DMS53 treated with DMSO at 0.1 percent for 48 hours (cell line): ENCODE measurements around the gene CRYZL1.
A peak's percentile ranks its signal among the peaks of the same experiment; 100 is the strongest.
"Not testable (repeated sequence)": the region's sequence is repeated elsewhere in the genome, so short reads cannot be mapped to it uniquely, and the experiment has no call there.

Experiments used
- DNase-seq: peaks from one replicate; lab custom pipeline; 2025; ENCODE audit not compliant: unreplicated experiment; lab: John Stamatoyannopoulos, UW

The CRYZL1 gene

GRCh38 chr21:33640697-33641351, 717 bp downstream of the CRYZL1 start:
- no peak for DNase-seq

GRCh38 chr21:33634254-33634653, 7.3 kb downstream of the CRYZL1 start:
- no peak for DNase-seq

GRCh38 chr21:33626151-33626550, 15.4 kb downstream of the CRYZL1 start:
- DNase-seq, result not testable (repeated sequence)

GRCh38 chr21:33622253-33622652, 19.3 kb downstream of the CRYZL1 start:
- no peak for DNase-seq

- DNase-seq, result no peak
Measured at GRCh38 chr21:33619726-33620125, 21.8 kb downstream of the CRYZL1 start.

GRCh38 chr21:33618407-33618806, 23.1 kb downstream of the CRYZL1 start:
- DNase-seq, result no peak

- not testable (repeated sequence) for DNase-seq
Measured at GRCh38 chr21:33617565-33617964, 24.0 kb downstream of the CRYZL1 start.

- no peak for DNase-seq
Measured at GRCh38 chr21:33611006-33611744, 30.4 kb downstream of the CRYZL1 start.

GRCh38 chr21:33608559-33608958, 33.0 kb downstream of the CRYZL1 start:
- no peak for DNase-seq

GRCh38 chr21:33598051-33598450, 43.5 kb downstream of the CRYZL1 start:
- DNase-seq, result no peak

GRCh38 chr21:33588485-33589335, 52.8 kb downstream of the CRYZL1 start, which contains the start of gene DONSON:
DONSON (minus strand) TSS chr21:33588684; CDS start chr21:33588641, 43 bp downstream.
- DNase-seq, result peak; percentile 65

- no peak for DNase-seq
Measured at GRCh38 chr21:33587792-33588484, 53.6 kb downstream of the CRYZL1 start.

GRCh38 chr21:33586927-33587326, 54.6 kb downstream of the CRYZL1 start:
- DNase-seq, result no peak

- no peak for DNase-seq
Measured at GRCh38 chr21:33584455-33584854, 57.1 kb downstream of the CRYZL1 start.

- no peak for DNase-seq
Measured at GRCh38 chr21:33578959-33579542, 62.5 kb downstream of the CRYZL1 start.

GRCh38 chr21:33578214-33578613, 63.3 kb downstream of the CRYZL1 start:
- DNase-seq, result no peak

- DNase-seq, result not testable (repeated sequence)
Measured at GRCh38 chr21:33576741-33577141, 64.8 kb downstream of the CRYZL1 start.

GRCh38 chr21:33572350-33572749, 69.2 kb downstream of the CRYZL1 start:
- no peak for DNase-seq

GRCh38 chr21:33569991-33570390, 71.5 kb downstream of the CRYZL1 start:
- no peak for DNase-seq

- DNase-seq, result no peak
Measured at GRCh38 chr21:33568448-33568847, 73.1 kb downstream of the CRYZL1 start.

- no peak for DNase-seq
Measured at GRCh38 chr21:33567914-33568313, 73.6 kb downstream of the CRYZL1 start.
